Liver (tissue), 9 donors: ENCODE data around the gene SNAPIN. TPM values are rescaled to one million over a fixed set of nuclear protein-coding genes. Genes with fewer than 3 reads are reported as not detected.

Experiments used
- DNase-seq: peaks from one replicate; pipeline ENCODE4 v3.0.0-alpha.2; 2017; ENCODE audit warnings: low spot score
- H3K27ac ChIP-seq, 2 donors: one replicate each; pipeline ENCODE4 v1.7.0; 2013; ENCODE audit warnings: inconsistent platforms in 2 of 2, low read length in 2 of 2, control low read depth in 1 of 2, low read depth in 1 of 2, mild to moderate bottlenecking in 1 of 2
- H3K27me3 ChIP-seq, 4 donors: one replicate each; pipeline versions ENCODE4 v1.6.1 to v1.7.0; 2013; ENCODE audit warnings: low read length in 3 of 4, inconsistent platforms in 1 of 4, mild to moderate bottlenecking in 1 of 4, moderate library complexity in 1 of 4; ENCODE audit not compliant: control insufficient read depth in 4 of 4, insufficient read depth in 4 of 4
- H3K36me3 ChIP-seq, 4 donors: one replicate each; pipeline versions ENCODE4 v1.6.1 to v1.7.0; 2013; ENCODE audit warnings: low read length in 3 of 4, mild to moderate bottlenecking in 3 of 4, low read depth in 1 of 4, moderate library complexity in 1 of 4; ENCODE audit not compliant: control insufficient read depth in 4 of 4, insufficient read depth in 3 of 4
- H3K4me1 ChIP-seq, 4 donors: one replicate each; pipeline versions ENCODE4 v1.6.1 to v1.7.0; 2013; ENCODE audit warnings: low read length in 3 of 4, mild to moderate bottlenecking in 3 of 4, moderate library complexity in 1 of 4; ENCODE audit not compliant: control insufficient read depth in 4 of 4, insufficient read depth in 4 of 4
- H3K4me3 ChIP-seq, 3 donors: one replicate each; pipeline versions ENCODE4 v1.6.1 to v1.7.0; 2013; ENCODE audit warnings: low read length in 3 of 3, control low read depth in 1 of 3, low read depth in 1 of 3, mild to moderate bottlenecking in 1 of 3
- H3K9ac ChIP-seq, 2 donors: one replicate each; pipeline ENCODE4 v1.7.0; 2013; ENCODE audit warnings: low read length in 2 of 2, mild to moderate bottlenecking in 2 of 2, moderate library complexity in 2 of 2, control low read depth in 1 of 2, low read depth in 1 of 2
- H3K9me3 ChIP-seq, 4 donors: one replicate each; pipeline versions ENCODE4 v1.6.1 to v1.7.0; 2013; ENCODE audit warnings: low read length in 3 of 4; ENCODE audit not compliant: control insufficient read depth in 4 of 4
- CTCF ChIP-seq: fragments of 150-350 bp; IDR thresholded peaks from 2 replicates; pipeline ENCODE4 v1.5.1; 2017; ENCODE audit warnings: improper control_type of control experiment, low read depth, low read length; ENCODE audit not compliant: missing input control
- EGR1 ChIP-seq, 2 donors: IDR thresholded peaks; 2 replicates each; pipeline ENCODE4 v1.6.1; 2016 to 2018; ENCODE audit warnings: antibody characterized with exemption in 2 of 2, low read depth in 2 of 2
- FOXA1 ChIP-seq: IDR thresholded peaks from 2 replicates; pipeline ENCODE4 v1.6.1; 2016; ENCODE audit warnings: antibody characterized with exemption
- GABPA ChIP-seq, 2 donors: IDR thresholded peaks in 1 of 2; conservative IDR thresholded peaks in 1 of 2; 2 replicates each; pipeline ENCODE4 v1.6.1; 2016; ENCODE audit warnings: antibody characterized with exemption in 2 of 2, mild to moderate bottlenecking in 1 of 2, moderate library complexity in 1 of 2
- HNF4A ChIP-seq, 2 donors: conservative IDR thresholded peaks; 2 replicates each; pipeline ENCODE4 v1.6.1; 2016; ENCODE audit warnings: antibody characterized with exemption in 2 of 2, mild to moderate bottlenecking in 2 of 2
- HNF4G ChIP-seq: IDR thresholded peaks from 2 replicates; pipeline ENCODE4 v1.6.1; 2016; ENCODE audit warnings: antibody characterized with exemption
- JUND ChIP-seq, 2 donors: IDR thresholded peaks; 2 replicates each; pipeline ENCODE4 v1.6.1; 2016; ENCODE audit warnings: antibody characterized with exemption in 2 of 2
- RXRA ChIP-seq, 2 donors: IDR thresholded peaks; 2 replicates each; pipeline ENCODE4 v1.6.1; 2017 to 2018; ENCODE audit warnings: antibody characterized with exemption in 2 of 2, mild to moderate bottlenecking in 1 of 2
- SP1 ChIP-seq: IDR thresholded peaks from 2 replicates; pipeline ENCODE4 v1.6.1; 2018; ENCODE audit warnings: antibody characterized with exemption, mild to moderate bottlenecking
- YY1 ChIP-seq: IDR thresholded peaks from 2 replicates; pipeline ENCODE4 v1.6.1; 2016; ENCODE audit warnings: antibody characterized with exemption, mild to moderate bottlenecking
- ZBTB33 ChIP-seq: IDR thresholded peaks from 2 replicates; pipeline ENCODE4 v1.6.1; 2016; ENCODE audit warnings: antibody characterized with exemption
- WGBS: extraction: QIAGEN DNeasy Blood & Tissue Kit; methylation state at CpG from one replicate; pipeline ENCODE4 v1.1.7; 2013; 5-methylcytosine and 5-hydroxymethylcytosine counted together
- polyA plus RNA-seq, 2 donors: library from polyadenylated mRNA; stranded (reverse) in 1 of 2; unstranded in 1 of 2; fragments of 200-250 nt in 1 of 2; fragments of >200 nt in 1 of 2; fragmentation: Nextera tagmentation in 1 of 2; extraction: Ambion mirVana in 1 of 2; gene quantifications; one replicate each; pipeline versions ENCODE4 v1.2.1 to v1.2.3, GENCODE V29; 2013 to 2015
- total RNA-seq, 2 donors: library from RNA; depleted of rRNA; stranded (reverse); fragments of >200 nt; gene quantifications; one replicate each; pipeline ENCODE4 v1.2.3, GENCODE V29; 2014
- TF ChIP-seq, protein P1 (sequence below): IDR thresholded peaks from 2 replicates; pipeline ENCODE4 v1.6.1; 2016; ENCODE audit warnings: antibody characterized with exemption, mild to moderate bottlenecking
- donor health status: healthy.
- donor health status: healthy.
- donor health status: healthy.
- donor health status: healthy.
- donor health status: healthy.

The SNAPIN gene
- total and polyA plus RNA-seq, 4 donors = 20.0 to 30.5 (median 24.2) TPM

GRCh38 chr1:153614906-153615305 lies 43.6 kb upstream of the SNAPIN start:
- Histone ChIP-seq H3K4me3 (no peak overlapping the region), H3K27me3 (no peaks in the 10 kb centered on the region), H3K27ac (no peak overlapping the region), H3K4me1 (peaks cover 19 to 51% (median 34%) of the 10 kb centered on the region in 4 donors), H3K36me3 (no peaks in the 10 kb centered on the region), H3K9me3 (no peaks in the 10 kb centered on the region), H3K9ac (no peak overlapping the region)
- WGBS = 95% methylated on average over 7 of the region's 7 CpGs
- TF ChIP-seq HNF4G = no peak
- TF ChIP-seq GABPA (IDR thresholded peaks at IDR 0.05 in 1 of 2, conservative IDR thresholded peaks at IDR 0.05 in 1 of 2) = no peak
- no peak for TF ChIP-seq RXRA (IDR thresholded peaks at IDR 0.05)
- no peak for TF ChIP-seq JUND (IDR thresholded peaks at IDR 0.05)
- no peak for TF ChIP-seq ZBTB33
- TF ChIP-seq CTCF = no peak
- no peak for TF ChIP-seq SP1
- TF ChIP-seq, protein P1, sequence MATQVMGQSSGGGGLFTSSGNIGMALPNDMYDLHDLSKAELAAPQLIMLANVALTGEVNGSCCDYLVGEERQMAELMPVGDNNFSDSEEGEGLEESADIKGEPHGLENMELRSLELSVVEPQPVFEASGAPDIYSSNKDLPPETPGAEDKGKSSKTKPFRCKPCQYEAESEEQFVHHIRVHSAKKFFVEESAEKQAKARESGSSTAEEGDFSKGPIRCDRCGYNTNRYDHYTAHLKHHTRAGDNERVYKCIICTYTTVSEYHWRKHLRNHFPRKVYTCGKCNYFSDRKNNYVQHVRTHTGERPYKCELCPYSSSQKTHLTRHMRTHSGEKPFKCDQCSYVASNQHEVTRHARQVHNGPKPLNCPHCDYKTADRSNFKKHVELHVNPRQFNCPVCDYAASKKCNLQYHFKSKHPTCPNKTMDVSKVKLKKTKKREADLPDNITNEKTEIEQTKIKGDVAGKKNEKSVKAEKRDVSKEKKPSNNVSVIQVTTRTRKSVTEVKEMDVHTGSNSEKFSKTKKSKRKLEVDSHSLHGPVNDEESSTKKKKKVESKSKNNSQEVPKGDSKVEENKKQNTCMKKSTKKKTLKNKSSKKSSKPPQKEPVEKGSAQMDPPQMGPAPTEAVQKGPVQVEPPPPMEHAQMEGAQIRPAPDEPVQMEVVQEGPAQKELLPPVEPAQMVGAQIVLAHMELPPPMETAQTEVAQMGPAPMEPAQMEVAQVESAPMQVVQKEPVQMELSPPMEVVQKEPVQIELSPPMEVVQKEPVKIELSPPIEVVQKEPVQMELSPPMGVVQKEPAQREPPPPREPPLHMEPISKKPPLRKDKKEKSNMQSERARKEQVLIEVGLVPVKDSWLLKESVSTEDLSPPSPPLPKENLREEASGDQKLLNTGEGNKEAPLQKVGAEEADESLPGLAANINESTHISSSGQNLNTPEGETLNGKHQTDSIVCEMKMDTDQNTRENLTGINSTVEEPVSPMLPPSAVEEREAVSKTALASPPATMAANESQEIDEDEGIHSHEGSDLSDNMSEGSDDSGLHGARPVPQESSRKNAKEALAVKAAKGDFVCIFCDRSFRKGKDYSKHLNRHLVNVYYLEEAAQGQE = no peak
- TF ChIP-seq YY1 = no peak
- no peak for DNase-seq

GRCh38 chr1:153615406-153615805 lies 43.1 kb upstream of the SNAPIN start:
- TF ChIP-seq JUND (IDR thresholded peaks at IDR 0.05) (no peak), EGR1 (IDR thresholded peaks at IDR 0.05; ENCODE audit: low read depth in 2 of 2) (no peak), YY1 (no peak), SP1 (no peak), HNF4A (conservative IDR thresholded peaks at IDR 0.05) (no peak), CTCF (no peak), GABPA (IDR thresholded peaks at IDR 0.05 in 1 of 2, conservative IDR thresholded peaks at IDR 0.05 in 1 of 2) (no peak), RXRA (IDR thresholded peaks at IDR 0.05) (no peak), ZBTB33 (no peak), FOXA1 (no peak)
- TF ChIP-seq, protein P1 = no peak
- no peaks in the 10 kb centered on the region for H3K9me3 ChIP-seq
- no peak for DNase-seq
- no peaks in the 10 kb centered on the region for H3K27me3 ChIP-seq
- H3K4me3 ChIP-seq = no peak overlapping the region
- no peaks in the 10 kb centered on the region for H3K36me3 ChIP-seq
- H3K27ac ChIP-seq = no peak overlapping the region
- 96% methylated on average over 2 of the region's 2 CpGs for WGBS
- H3K4me1 ChIP-seq = peaks cover 16 to 46% (median 31%) of the 10 kb centered on the region in 4 donors
- no peak overlapping the region for H3K9ac ChIP-seq
